HL-60/S4 treated with phorbol 12-myristate 13-acetate at 8.2 ng/mL for 4 days and 3 days (cell line): Measurements from ENCODE around the gene POLR3GL.

Source experiments
- in situ Hi-C: fragments of 300-500 bp; cut with MboI; formaldehyde crosslinking; loops from 2 replicates; pipeline ENCODE4 v1.15.0; 2022; ENCODE audit warnings: low sequenced_read_pairs

Gene POLR3GL

GRCh38 chr1:145972580-145972979 lies 8.1 kb downstream of the POLR3GL start:
- in situ Hi-C loops: no loop called here

GRCh38 chr1:145974721-145975120 lies 10.2 kb downstream of the POLR3GL start:
- in situ Hi-C loops: no loop called here

- in situ Hi-C loops: no loop called here
Measured at GRCh38 chr1:145975216-145975615, 10.7 kb downstream of the POLR3GL start.

GRCh38 chr1:145977016-145977415 lies 12.5 kb downstream of the POLR3GL start:
- in situ Hi-C loops: no loop called here

GRCh38 chr1:145977486-145978470 lies 13.3 kb downstream of the POLR3GL start:
- in situ Hi-C loops: no loop called here

- in situ Hi-C loops: no loop called here
Measured at GRCh38 chr1:145978471-145978853, 14.0 kb downstream of the POLR3GL start.

GRCh38 chr1:145978854-145979745 lies 14.6 kb downstream of the POLR3GL start:
- in situ Hi-C loops: no loop called here

GRCh38 chr1:145979746-145980456 lies 15.4 kb downstream of the POLR3GL start:
- in situ Hi-C loops: no loop called here

GRCh38 chr1:145980457-145980994 lies 16.0 kb downstream of the POLR3GL start:
- in situ Hi-C loops: no loop called here

GRCh38 chr1:145982010-145982723 lies 17.7 kb downstream of the POLR3GL start:
- in situ Hi-C loops: no loop called here

GRCh38 chr1:145983206-145983675 lies 18.8 kb downstream of the POLR3GL start:
- in situ Hi-C loops: no loop called here

- in situ Hi-C loops: no loop called here
Measured at GRCh38 chr1:145983960-145984830, 19.7 kb downstream of the POLR3GL start.

- in situ Hi-C loops: no loop called here
Measured at GRCh38 chr1:145985129-145985501, 20.6 kb downstream of the POLR3GL start.

- in situ Hi-C loops: no loop called here
Measured at GRCh38 chr1:145985502-145986439, 21.3 kb downstream of the POLR3GL start.

GRCh38 chr1:145986551-145986950 lies 22.1 kb downstream of the POLR3GL start:
- in situ Hi-C loops: no loop called here

GRCh38 chr1:145987926-145988325 lies 23.4 kb downstream of the POLR3GL start:
- in situ Hi-C loops: no loop called here

- in situ Hi-C loops: no loop called here
Measured at GRCh38 chr1:145988773-145989172, 24.3 kb downstream of the POLR3GL start.
